SK-N-SH (cell line): ENCODE results near the gene MMP23B. TPM values are rescaled to one million over a fixed set of nuclear protein-coding genes. Genes with fewer than 3 reads are reported as not detected.

Experiments
- CTCF ChIA-PET: fragments of 300-600, 350-600 bp; formaldehyde crosslinking; extraction: SDS; loops from one replicate; lab custom pipeline; 2021; lab: Yijun Ruan, JAX
- POLR2A ChIA-PET: fragments of 350-600 bp; sonication (Branson Sonifier 250); formaldehyde crosslinking; extraction: SDS; loops from one replicate; lab custom pipeline; 2020; ENCODE audit warnings: antibody characterized with exemption, inconsistent platforms; lab: Yijun Ruan, JAX
- DNase-seq: peaks from one replicate; pipeline ENCODE4 v3.0.0; 2012
- H2AFZ ChIP-seq: fragments of 200-600 bp; sonication (generic); 2 replicates; pipeline ENCODE4 v1.8.1; 2016; ENCODE audit warnings: antibody characterized with exemption, mild to moderate bottlenecking, low read depth
- H3F3A ChIP-seq: fragments of 200-600 bp; sonication (generic); replicated peaks from 2 replicates; pipeline ENCODE3; 2016; ENCODE audit warnings: antibody characterized with exemption, mild to moderate bottlenecking; ENCODE audit not compliant: insufficient read depth
- H3K27ac ChIP-seq, 2 experiments: fragments of 200-500 bp in 1 of 2; fragments of 200-600 bp in 1 of 2; sonication (Bioruptor generic) in 1 of 2; sonication (generic), shearing (Covaris generic) in 1 of 2; 2 replicates each; pipeline versions ENCODE4 v1.5.1 to v1.6.1; 2014 to 2016; ENCODE audit warnings: low read depth in 2 of 2, inconsistent platforms in 1 of 2, low read length in 1 of 2, mild to moderate bottlenecking in 1 of 2, mixed read lengths in 1 of 2
- H3K27me3 ChIP-seq: fragments of 200-600 bp; sonication (generic), shearing (Covaris generic); 2 replicates; pipeline ENCODE4 v1.6.1; 2016; ENCODE audit warnings: mixed run types; ENCODE audit not compliant: insufficient read depth
- H3K36me3 ChIP-seq, 2 experiments: fragments of 200-500 bp in 1 of 2; fragments of 200-600 bp in 1 of 2; sonication (Bioruptor generic) in 1 of 2; sonication (generic) in 1 of 2; replicated peaks in 1 of 2; 2 replicates each; pipeline versions ENCODE3 to v1.5.1; 2014 to 2016; ENCODE audit warnings: low read length in 1 of 2, mild to moderate bottlenecking in 1 of 2; ENCODE audit not compliant: insufficient read depth in 2 of 2, control insufficient read depth in 1 of 2
- H3K4me1 ChIP-seq, 2 experiments: fragments of 200-500 bp in 1 of 2; fragments of 200-600 bp in 1 of 2; sonication (Bioruptor generic) in 1 of 2; sonication (generic), shearing (Covaris generic) in 1 of 2; 2 replicates each; pipeline versions ENCODE4 v1.5.1 to v1.6.1; 2014 to 2016; ENCODE audit warnings: low read depth in 1 of 2, low read length in 1 of 2, mixed run types in 1 of 2; ENCODE audit not compliant: insufficient read depth in 2 of 2, control insufficient read depth in 1 of 2
- H3K4me2 ChIP-seq: fragments of 200-600 bp; sonication (generic), shearing (Covaris generic); 2 replicates; pipeline ENCODE4 v1.6.1; 2017; ENCODE audit warnings: mixed run types
- H3K4me3 ChIP-seq, 2 experiments: fragments of 200-500 bp in 1 of 2; fragments of 200-600 bp in 1 of 2; sonication (Bioruptor generic) in 1 of 2; sonication (generic), shearing (Covaris generic) in 1 of 2; 2 replicates each; pipeline versions ENCODE4 v1.5.1 to v1.8.1; 2014 to 2016; ENCODE audit warnings: low read depth in 2 of 2, inconsistent platforms in 1 of 2, low read length in 1 of 2, mild to moderate bottlenecking in 1 of 2, mixed read lengths in 1 of 2, moderate library complexity in 1 of 2
- H3K79me2 ChIP-seq: fragments of 200-600 bp; sonication (generic); 2 replicates; pipeline ENCODE4 v1.8.1; 2017; ENCODE audit warnings: mild to moderate bottlenecking; ENCODE audit not compliant: insufficient read depth
- H3K9ac ChIP-seq: fragments of 200-600 bp; sonication (generic); 2 replicates; pipeline ENCODE4 v1.6.1; 2017; ENCODE audit warnings: mixed run types
- H3K9me2 ChIP-seq: fragments of 200-600 bp; sonication (generic); 2 replicates; pipeline ENCODE4 v1.6.1; 2017; ENCODE audit warnings: mixed run types
- H3K9me3 ChIP-seq: fragments of 200-600 bp; sonication (generic); 2 replicates; pipeline ENCODE4 v1.6.1; 2017; ENCODE audit warnings: mixed run types, mild to moderate bottlenecking, moderate library complexity
- H4K20me1 ChIP-seq: fragments of 200-600 bp; sonication (generic); 2 replicates; pipeline ENCODE4 v1.6.1; 2017; ENCODE audit warnings: mild to moderate bottlenecking, mixed run types; ENCODE audit not compliant: insufficient read depth
- CHD2 ChIP-seq: fragments of 150-350 bp; IDR thresholded peaks from 2 replicates; pipeline ENCODE4 v1.6.1; 2018; ENCODE audit warnings: low read length; ENCODE audit not compliant: partially characterized antibody
- ELF1 ChIP-seq: IDR thresholded peaks from 2 replicates; pipeline ENCODE4 v1.4.0; 2012
- EZH2phosphoT487 ChIP-seq: fragments of 200-600 bp; sonication (generic); IDR thresholded peaks from 2 replicates; pipeline ENCODE4 v1.6.1; 2017; ENCODE audit warnings: low read depth, mixed run types, mild to moderate bottlenecking, antibody characterized with exemption, moderate library complexity, borderline replicate concordance
- FOXJ3 ChIP-seq: sonication (generic); formaldehyde crosslinking; IDR thresholded peaks from 2 replicates; pipeline ENCODE4 v1.5.1; 2020; ENCODE audit warnings: mild to moderate bottlenecking, missing genetic modification reagents
- FOXM1 ChIP-seq: IDR thresholded peaks from 2 replicates; pipeline ENCODE4 v1.4.0; 2012; ENCODE audit warnings: low read depth, mild to moderate bottlenecking
- GATA2 ChIP-seq: sonication (generic); formaldehyde crosslinking; IDR thresholded peaks from 2 replicates; pipeline ENCODE4 v1.5.0; 2020; ENCODE audit warnings: mild to moderate bottlenecking, missing genetic modification reagents
- IRF3 ChIP-seq: fragments of 150-350 bp; IDR thresholded peaks from 2 replicates; pipeline ENCODE4 v1.6.1; 2016; ENCODE audit warnings: mild to moderate bottlenecking, low read depth, low read length
- MAX ChIP-seq: IDR thresholded peaks from 2 replicates; pipeline ENCODE4 v1.4.0; 2012; ENCODE audit warnings: low read depth
- MEF2A ChIP-seq: IDR thresholded peaks from 2 replicates; pipeline ENCODE4 v1.4.0; 2012; ENCODE audit warnings: low read depth, borderline replicate concordance
- MXI1 ChIP-seq: IDR thresholded peaks from 2 replicates; pipeline ENCODE4 v1.6.1; 2012; ENCODE audit warnings: mild to moderate bottlenecking, low read depth, low read length, improper control_type of control experiment
- NFIC ChIP-seq: IDR thresholded peaks from 2 replicates; pipeline ENCODE4 v1.4.0; 2012; ENCODE audit warnings: borderline replicate concordance
- PBX3 ChIP-seq: IDR thresholded peaks from 2 replicates; pipeline ENCODE4; 2012
- POLR2AphosphoS5 ChIP-seq: IDR thresholded peaks from 2 replicates; pipeline ENCODE4 v1.6.1; 2012; ENCODE audit warnings: low read depth, low read length
- RAD21 ChIP-seq: IDR thresholded peaks from 2 replicates; pipeline ENCODE4 v1.6.1; 2012; ENCODE audit warnings: mild to moderate bottlenecking, low read length
- RFX5 ChIP-seq: IDR thresholded peaks from 2 replicates; pipeline ENCODE4 v1.6.1; 2012; ENCODE audit warnings: mild to moderate bottlenecking, improper control_type of control experiment, low read length
- RXRA ChIP-seq: IDR thresholded peaks from 2 replicates; pipeline ENCODE4 v1.4.0; 2012; ENCODE audit warnings: low read depth, mild to moderate bottlenecking, borderline replicate concordance
- SIN3A ChIP-seq: IDR thresholded peaks from 2 replicates; pipeline ENCODE4 v1.6.1; 2012; ENCODE audit warnings: low read depth, mild to moderate bottlenecking, low read length, moderate library complexity, borderline replicate concordance
- TEAD4 ChIP-seq: IDR thresholded peaks from 2 replicates; pipeline ENCODE4 v1.4.0; 2012; ENCODE audit warnings: mild to moderate bottlenecking, borderline replicate concordance; ENCODE audit not compliant: insufficient read depth
- USF2 ChIP-seq: fragments of 150-350 bp; IDR thresholded peaks from 2 replicates; pipeline ENCODE4 v1.6.1; 2017; ENCODE audit warnings: antibody characterized with exemption, low read length, low read depth, borderline replicate concordance
- YY1 ChIP-seq: IDR thresholded peaks from 2 replicates; pipeline ENCODE4 v1.4.0; 2012; ENCODE audit warnings: low read depth, mild to moderate bottlenecking
- WGBS: methylation state at CpG from one replicate; pipeline ENCODE4 v1.1.6; 2017; ENCODE audit warnings: low lambda C conversion rate; 5-methylcytosine and 5-hydroxymethylcytosine counted together
- polyA plus RNA-seq, 3 experiments: library from polyadenylated mRNA; depleted of rRNA; stranded (reverse); fragments of >200 nt; gene quantifications; 2 replicates each; pipeline ENCODE4 v1.2.3, GENCODE V29; 2012

Gene MMP23B
- polyA plus RNA-seq, 1 of the 3 experiments (the other 2 are of a cell fraction): 1.2 TPM

GRCh38 chr1:1604374-1605033 is 27.5 kb upstream of the MMP23B start (continued):
- TF ChIP-seq IRF3: no peak
- TF ChIP-seq MXI1: no peak
- no peak for TF ChIP-seq PBX3
- no peak for TF ChIP-seq CHD2
- TF ChIP-seq TEAD4: no peak
- no peak for TF ChIP-seq NFIC

GRCh38 chr1:1605034-1605591 is 26.9 kb upstream of the MMP23B start:
- no peak for TF ChIP-seq SIN3A
- TF ChIP-seq FOXJ3 (CRISPR knock-in tag): no peak
- no peak for TF ChIP-seq GATA2
- TF ChIP-seq USF2: no peak
- no peak for TF ChIP-seq EZH2phosphoT487
- TF ChIP-seq MAX: no peak
- no peak for TF ChIP-seq RAD21
- TF ChIP-seq RFX5: no peak
- no peak for TF ChIP-seq IRF3
- no peak for TF ChIP-seq PBX3
- TF ChIP-seq YY1: no peak
- no peak for TF ChIP-seq CHD2
- TF ChIP-seq FOXM1: no peak
- TF ChIP-seq POLR2AphosphoS5: no peak
- no peak for TF ChIP-seq MEF2A
- no peak for TF ChIP-seq RXRA
- TF ChIP-seq NFIC: no peak
- TF ChIP-seq ELF1: no peak
- Histone ChIP-seq H3K36me3 (no peaks in the 10 kb centered on the region), H3K27ac (no peak overlapping the region), H3K9ac (no peak overlapping the region), H3K4me2 (no peak overlapping the region), H3K9me2 (no peaks in the 10 kb centered on the region), H3K4me3 (no peak overlapping the region), H3K27me3 (no peaks in the 10 kb centered on the region), H3F3A (no peaks in the 10 kb centered on the region), H2AFZ (no peak overlapping the region), H4K20me1 (no peaks in the 10 kb centered on the region), H3K4me1 (peaks cover 0 to 8% of the 10 kb centered on the region in 2 experiments; a peak in 1 of 4 replicates), H3K79me2 (no peaks in the 10 kb centered on the region), H3K9me3 (no peaks in the 10 kb centered on the region)
- ChIA-PET POLR2A (no interaction called here), CTCF (interaction anchor here (0.7 kb wide), 1 partner anchor 9 kb away, joined by 3 read pairs; no protein-coding TSS in a partner anchor)
- DNase-seq: no peak
- 76% methylated on average over 6 of the region's 14 CpGs for WGBS
